ENCODE measurements around the gene NR2E3. TPM values are rescaled to one million over a fixed set of nuclear protein-coding genes. Genes with fewer than 3 reads are reported as not detected.

NR2E3 gene
- total RNA-seq = 0.22 and 0.26 TPM in 2 replicates

DNA sequence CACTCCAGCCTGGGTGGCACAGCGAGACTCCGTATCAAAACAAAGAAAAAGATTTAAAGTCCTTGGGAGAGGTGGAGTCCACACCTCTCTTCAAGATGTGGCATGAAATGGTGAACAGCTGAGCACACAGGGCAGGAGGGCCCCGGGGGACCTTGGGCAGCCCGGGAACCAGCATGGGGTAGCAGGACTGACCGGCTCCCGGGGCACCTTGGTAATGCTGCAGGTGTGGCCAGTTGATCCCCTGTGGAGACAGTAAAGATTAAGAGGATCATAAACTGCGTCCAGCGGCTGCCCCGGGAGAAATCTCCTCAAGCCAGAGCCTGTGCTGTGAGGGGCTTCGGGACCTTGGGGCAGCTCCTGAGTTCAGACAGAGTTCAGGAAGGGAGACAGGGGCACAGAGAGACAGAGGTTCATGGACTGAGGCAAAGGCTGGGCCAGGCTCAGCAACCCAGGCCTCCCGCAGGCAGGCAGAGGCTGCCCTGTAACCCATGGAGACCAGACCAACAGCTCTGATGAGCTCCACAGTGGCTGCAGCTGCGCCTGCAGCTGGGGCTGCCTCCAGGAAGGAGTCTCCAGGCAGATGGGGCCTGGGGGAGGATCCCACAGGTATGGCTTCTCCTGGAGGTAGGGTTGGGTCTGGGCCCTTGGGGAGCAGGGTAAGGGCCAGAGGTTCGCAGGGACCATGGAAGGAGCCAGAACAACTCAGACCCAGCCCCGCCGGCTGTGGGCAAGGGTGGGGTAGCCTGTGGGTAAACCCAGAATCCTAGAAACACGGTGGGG lies at the start of gene NR2E3:
Gene NR2E3 (plus strand): TSS at position 299 of the 780 bp plus-strand sequence. CDS start 190 bp downstream, at position 489.

Data from dermis lymphatic vessel endothelial cell (primary cell).